ENCODE measurements around the gene AOAH.

GRCh38 chr7:36565792-36566356, 158.4 kb downstream of the AOAH start:
- TF ChIP-seq, protein P1, sequence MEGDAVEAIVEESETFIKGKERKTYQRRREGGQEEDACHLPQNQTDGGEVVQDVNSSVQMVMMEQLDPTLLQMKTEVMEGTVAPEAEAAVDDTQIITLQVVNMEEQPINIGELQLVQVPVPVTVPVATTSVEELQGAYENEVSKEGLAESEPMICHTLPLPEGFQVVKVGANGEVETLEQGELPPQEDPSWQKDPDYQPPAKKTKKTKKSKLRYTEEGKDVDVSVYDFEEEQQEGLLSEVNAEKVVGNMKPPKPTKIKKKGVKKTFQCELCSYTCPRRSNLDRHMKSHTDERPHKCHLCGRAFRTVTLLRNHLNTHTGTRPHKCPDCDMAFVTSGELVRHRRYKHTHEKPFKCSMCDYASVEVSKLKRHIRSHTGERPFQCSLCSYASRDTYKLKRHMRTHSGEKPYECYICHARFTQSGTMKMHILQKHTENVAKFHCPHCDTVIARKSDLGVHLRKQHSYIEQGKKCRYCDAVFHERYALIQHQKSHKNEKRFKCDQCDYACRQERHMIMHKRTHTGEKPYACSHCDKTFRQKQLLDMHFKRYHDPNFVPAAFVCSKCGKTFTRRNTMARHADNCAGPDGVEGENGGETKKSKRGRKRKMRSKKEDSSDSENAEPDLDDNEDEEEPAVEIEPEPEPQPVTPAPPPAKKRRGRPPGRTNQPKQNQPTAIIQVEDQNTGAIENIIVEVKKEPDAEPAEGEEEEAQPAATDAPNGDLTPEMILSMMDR (IDR thresholded peaks at IDR 0.05), result no peak
- no peak for TF ChIP-seq POLR2A (IDR thresholded peaks at IDR 0.05)

Measured in suprapubic skin (tissue), 3 donors.